AG10803 (cell line): ENCODE results near the gene NDUFAF4.
A peak's percentile ranks its signal among the peaks of the same experiment; 100 is the strongest.

Experiments used
- DNase-seq: peaks from one replicate; pipeline ENCODE4 v3.0.0; 2010; ENCODE audit warnings: low read depth
- H3K4me3 ChIP-seq: 2 replicates; pipeline ENCODE4 v1.5.1; 2011; ENCODE audit warnings: mild to moderate bottlenecking, low read length, control low read depth
- CTCF ChIP-seq: conservative IDR thresholded peaks from 2 replicates; pipeline ENCODE4 v1.5.1; 2011; ENCODE audit warnings: mild to moderate bottlenecking, low read length, control low read depth, inconsistent platforms

Gene NDUFAF4

DNA sequence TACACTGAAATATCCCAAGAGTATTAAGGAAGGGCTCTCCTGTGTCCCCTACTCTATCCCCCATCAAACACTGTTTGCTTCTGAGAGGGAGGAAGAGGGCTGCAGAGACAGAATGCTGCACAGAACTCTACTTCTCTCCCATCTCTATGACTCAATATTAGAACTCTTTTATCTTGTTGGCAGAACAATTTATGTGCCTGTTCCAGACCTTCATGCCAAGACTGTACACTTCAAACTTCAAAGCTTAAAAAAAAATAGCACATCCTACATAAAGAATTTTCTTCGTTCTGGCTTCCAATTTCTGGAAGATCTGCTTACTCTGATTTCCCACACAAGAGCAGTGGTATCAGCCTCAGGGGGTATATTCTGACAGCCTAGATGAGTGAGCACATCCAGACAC is 40.8 kb downstream of the NDUFAF4 start:
- H3K4me3 ChIP-seq, result no peak overlapping the region
- no peak for TF ChIP-seq CTCF
- DNase-seq, result no peak

GRCh38 chr6:96853083-96853482 is 44.6 kb downstream of the NDUFAF4 start:
- no peak overlapping the region for H3K4me3 ChIP-seq
- TF ChIP-seq CTCF, result no peak
- peak; percentile 11 for DNase-seq

GRCh38 chr6:96852605-96853004 is 45.1 kb downstream of the NDUFAF4 start:
- DNase-seq, result no peak
- no peak for TF ChIP-seq CTCF
- H3K4me3 ChIP-seq, result no peak overlapping the region

DNA sequence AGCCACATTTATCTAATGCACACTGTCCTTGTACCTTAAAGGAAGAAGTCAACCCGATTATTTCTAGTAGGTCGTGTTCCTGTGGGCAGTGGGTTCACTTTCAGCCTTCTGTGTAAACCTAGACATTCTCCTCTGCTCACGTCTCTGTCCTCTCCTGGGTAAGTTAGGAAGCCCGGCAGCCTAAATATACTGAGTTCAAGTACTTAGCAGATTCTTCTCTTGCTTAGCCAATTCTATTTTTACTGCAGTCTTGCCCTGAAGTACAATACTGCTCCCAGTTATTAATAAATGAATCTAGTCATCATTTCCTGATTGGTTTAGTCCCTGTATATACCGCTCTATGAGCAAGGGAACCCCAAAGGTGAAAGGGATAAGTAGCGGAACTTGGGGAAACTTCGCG is 45.8 kb downstream of the NDUFAF4 start:
- H3K4me3 ChIP-seq, result no peak overlapping the region
- no peak for TF ChIP-seq CTCF
- DNase-seq, result no peak

DNA sequence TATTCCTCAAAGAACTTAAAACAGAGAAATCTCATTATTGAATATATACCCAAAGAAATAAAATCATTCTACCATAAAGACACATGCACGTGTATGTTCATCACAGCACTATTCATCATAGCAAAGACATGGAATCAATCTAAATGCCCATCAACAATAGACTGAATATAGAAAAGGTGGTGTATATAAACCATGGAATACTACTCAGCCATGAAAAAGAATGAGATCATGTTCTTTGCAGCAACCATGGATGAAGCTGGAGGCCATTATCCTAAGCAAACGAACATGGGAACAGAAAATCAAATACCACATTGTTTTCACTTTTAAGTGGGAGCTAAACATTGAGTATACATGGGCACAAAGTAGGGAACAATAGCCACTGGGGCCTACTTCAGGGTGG is 48.1 kb downstream of the NDUFAF4 start:
- no peak for DNase-seq
- H3K4me3 ChIP-seq, result no peak overlapping the region
- TF ChIP-seq CTCF, result no peak

DNA sequence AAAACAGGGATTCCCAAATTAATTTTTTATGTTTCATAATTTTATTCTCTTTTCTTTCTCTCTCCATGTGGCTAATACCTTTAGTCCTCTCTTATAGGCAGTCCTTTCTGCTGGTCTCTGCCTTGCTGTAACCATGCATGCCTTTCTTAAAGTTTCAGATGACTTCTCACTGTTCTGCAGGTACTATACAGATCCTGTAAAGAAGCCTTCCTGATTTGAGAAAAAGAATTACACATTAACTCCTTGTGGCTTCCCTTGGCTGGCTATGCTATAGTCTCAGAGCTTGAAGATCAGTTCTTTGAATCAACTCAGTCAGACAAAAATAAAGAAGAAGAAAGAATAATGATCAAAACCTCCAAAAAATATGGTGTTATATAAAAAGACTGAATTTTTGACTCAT is 53.2 kb downstream of the NDUFAF4 start:
- TF ChIP-seq CTCF, result no peak
- no peak overlapping the region for H3K4me3 ChIP-seq
- no peak for DNase-seq

DNA sequence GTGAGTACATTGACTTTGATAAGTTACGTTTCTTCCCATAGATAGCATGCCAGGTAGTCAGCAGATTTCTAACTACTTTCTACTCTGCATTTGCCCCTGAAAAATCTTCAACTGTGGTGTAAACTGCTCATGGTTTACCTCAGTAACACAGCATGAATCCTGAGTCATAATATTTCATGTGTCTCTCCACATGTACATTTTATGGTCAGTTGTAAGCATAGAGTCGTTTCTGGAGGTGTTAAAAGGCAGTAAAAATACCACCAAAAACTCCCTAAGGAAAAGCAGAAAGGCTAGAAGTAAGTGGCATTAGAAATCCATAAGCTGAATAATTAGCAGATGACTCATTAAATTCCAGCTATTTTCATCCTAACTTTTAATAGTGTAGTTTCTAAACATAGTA is 56.3 kb downstream of the NDUFAF4 start:
- DNase-seq, result no peak
- H3K4me3 ChIP-seq, result no peak overlapping the region
- no peak for TF ChIP-seq CTCF
